Endothelial cell (in vitro differentiated cells): ENCODE measurements around the gene TSC2. TPM values are rescaled to one million over a fixed set of nuclear protein-coding genes. Genes with fewer than 3 reads are reported as not detected.
A peak's percentile ranks its signal among the peaks of the same experiment; 100 is the strongest.

Experiments
- DNase-seq: peaks from one replicate; pipeline ENCODE4 v3.0.0; 2021; ENCODE audit warnings: low spot score
- H3K27ac Mint-ChIP-seq: one replicate; pipeline ENCODE4 v1.8.0; 2021; ENCODE audit warnings: mixed read lengths, inconsistent platforms; ENCODE audit not compliant: unreplicated experiment
- H3K27me3 Mint-ChIP-seq: one replicate; pipeline ENCODE4 v1.8.0; 2021; ENCODE audit warnings: mild to moderate bottlenecking, moderate library complexity, mixed read lengths, inconsistent platforms; ENCODE audit not compliant: unreplicated experiment
- H3K36me3 Mint-ChIP-seq: one replicate; pipeline ENCODE4 v1.8.0; 2021; ENCODE audit warnings: mild to moderate bottlenecking, low read depth, mixed read lengths, inconsistent platforms; ENCODE audit not compliant: unreplicated experiment
- H3K4me1 Mint-ChIP-seq: one replicate; pipeline ENCODE4 v1.8.0; 2021; ENCODE audit warnings: mild to moderate bottlenecking, mixed read lengths, inconsistent platforms; ENCODE audit not compliant: unreplicated experiment
- H3K4me3 Mint-ChIP-seq: one replicate; pipeline ENCODE4 v1.8.0; 2021; ENCODE audit warnings: mild to moderate bottlenecking, mixed read lengths, inconsistent platforms; ENCODE audit not compliant: unreplicated experiment
- H3K9me3 Mint-ChIP-seq: one replicate; pipeline ENCODE4 v1.8.0; 2021; ENCODE audit warnings: mixed read lengths, inconsistent platforms; ENCODE audit not compliant: unreplicated experiment
- total RNA-seq: library from RNA; stranded (reverse); fragmentation: NEBNext Ultra II Directional; extraction: Animal tissue kit (Norgen Biotek cat#: 25700); gene quantifications from one replicate; pipeline ENCODE4 v1.2.1, GENCODE V29; 2021; ENCODE audit not compliant: unreplicated experiment
- TF ChIP-seq, protein P1 (sequence below): fragments of 200-600 bp; sonication (generic); IDR thresholded peaks from one replicate; pipeline ENCODE4 v1.5.0; 2021; ENCODE audit warnings: antibody characterized with exemption; ENCODE audit not compliant: unreplicated experiment

Gene TSC2
- total RNA-seq, 1 donor from 2014 or later, result 180 TPM

DNA sequence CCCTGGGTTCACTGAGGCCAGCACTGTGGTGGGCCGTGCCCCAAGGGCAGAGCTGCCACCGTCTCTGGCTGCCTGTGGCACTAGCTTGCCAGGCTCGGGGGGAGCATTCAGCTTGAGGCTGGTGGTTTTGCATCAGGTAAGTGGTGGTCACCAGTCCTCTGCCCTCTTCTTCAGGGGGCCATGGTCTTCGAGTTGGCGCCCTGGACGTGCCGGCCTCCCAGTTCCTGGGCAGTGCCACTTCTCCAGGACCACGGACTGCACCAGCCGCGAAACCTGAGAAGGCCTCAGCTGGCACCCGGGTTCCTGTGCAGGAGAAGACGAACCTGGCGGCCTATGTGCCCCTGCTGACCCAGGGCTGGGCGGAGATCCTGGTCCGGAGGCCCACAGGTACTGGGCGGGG is 32.2 kb downstream of the TSC2 start:
- no peak overlapping the region for H3K27ac Mint-ChIP-seq
- no peak for DNase-seq
- peaks cover 17% of the 10 kb centered on the region for H3K36me3 Mint-ChIP-seq
- H3K4me1 Mint-ChIP-seq, result peaks cover 3% of the 10 kb centered on the region
- TF ChIP-seq, protein P1, sequence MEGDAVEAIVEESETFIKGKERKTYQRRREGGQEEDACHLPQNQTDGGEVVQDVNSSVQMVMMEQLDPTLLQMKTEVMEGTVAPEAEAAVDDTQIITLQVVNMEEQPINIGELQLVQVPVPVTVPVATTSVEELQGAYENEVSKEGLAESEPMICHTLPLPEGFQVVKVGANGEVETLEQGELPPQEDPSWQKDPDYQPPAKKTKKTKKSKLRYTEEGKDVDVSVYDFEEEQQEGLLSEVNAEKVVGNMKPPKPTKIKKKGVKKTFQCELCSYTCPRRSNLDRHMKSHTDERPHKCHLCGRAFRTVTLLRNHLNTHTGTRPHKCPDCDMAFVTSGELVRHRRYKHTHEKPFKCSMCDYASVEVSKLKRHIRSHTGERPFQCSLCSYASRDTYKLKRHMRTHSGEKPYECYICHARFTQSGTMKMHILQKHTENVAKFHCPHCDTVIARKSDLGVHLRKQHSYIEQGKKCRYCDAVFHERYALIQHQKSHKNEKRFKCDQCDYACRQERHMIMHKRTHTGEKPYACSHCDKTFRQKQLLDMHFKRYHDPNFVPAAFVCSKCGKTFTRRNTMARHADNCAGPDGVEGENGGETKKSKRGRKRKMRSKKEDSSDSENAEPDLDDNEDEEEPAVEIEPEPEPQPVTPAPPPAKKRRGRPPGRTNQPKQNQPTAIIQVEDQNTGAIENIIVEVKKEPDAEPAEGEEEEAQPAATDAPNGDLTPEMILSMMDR, result no peak
- no peak overlapping the region for H3K4me3 Mint-ChIP-seq
- H3K27me3 Mint-ChIP-seq, result peaks cover 3% of the 10 kb centered on the region
- H3K9me3 Mint-ChIP-seq, result no peaks in the 10 kb centered on the region

DNA sequence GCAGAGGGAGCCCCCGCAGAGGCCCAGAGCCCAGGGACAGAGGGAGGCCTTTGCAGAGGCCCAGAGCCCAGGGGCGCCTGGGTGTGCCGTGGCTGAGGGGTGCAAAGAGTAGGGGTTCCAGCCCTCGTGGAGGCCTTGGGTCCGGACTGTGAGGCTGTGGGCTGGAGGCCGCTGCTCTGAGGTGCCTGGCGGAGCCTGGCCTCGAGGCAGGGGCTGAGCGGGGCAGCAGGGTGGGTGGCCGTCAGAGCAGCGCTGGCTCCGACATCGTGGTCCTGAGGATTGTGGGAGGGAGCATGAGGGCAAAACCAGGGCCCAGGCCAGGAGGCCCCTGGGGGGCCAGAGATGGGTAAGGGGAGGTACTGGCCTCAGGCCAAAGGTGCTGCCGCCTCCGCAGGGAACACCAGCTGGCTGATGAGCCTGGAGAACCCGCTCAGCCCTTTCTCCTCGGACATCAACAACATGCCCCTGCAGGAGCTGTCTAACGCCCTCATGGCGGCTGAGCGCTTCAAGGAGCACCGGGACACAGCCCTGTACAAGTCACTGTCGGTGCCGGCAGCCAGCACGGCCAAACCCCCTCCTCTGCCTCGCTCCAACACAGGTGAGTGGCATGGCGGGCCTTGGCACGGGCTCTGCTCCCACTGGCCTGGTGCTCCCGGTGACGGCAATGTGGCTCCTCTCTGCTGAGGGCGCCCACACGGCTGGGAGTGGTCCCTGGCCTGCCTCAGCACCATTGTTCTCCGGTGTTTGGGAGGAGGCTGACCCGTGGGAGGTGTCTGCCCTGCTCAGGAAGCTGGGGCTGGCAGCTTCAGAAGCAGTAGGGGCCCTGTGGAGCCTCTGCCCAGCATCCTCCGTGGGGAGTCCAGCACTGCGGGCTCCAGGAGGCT is 33.7 kb downstream of the TSC2 start:
- peaks cover 3% of the 10 kb centered on the region for H3K27me3 Mint-ChIP-seq
- DNase-seq, result no peak
- peaks cover 17% of the 10 kb centered on the region for H3K36me3 Mint-ChIP-seq
- no peak overlapping the region for H3K4me3 Mint-ChIP-seq
- no peak overlapping the region for H3K27ac Mint-ChIP-seq
- TF ChIP-seq, protein P1, result no peak
- no peaks in the 10 kb centered on the region for H3K9me3 Mint-ChIP-seq
- peaks cover 3% of the 10 kb centered on the region for H3K4me1 Mint-ChIP-seq

DNA sequence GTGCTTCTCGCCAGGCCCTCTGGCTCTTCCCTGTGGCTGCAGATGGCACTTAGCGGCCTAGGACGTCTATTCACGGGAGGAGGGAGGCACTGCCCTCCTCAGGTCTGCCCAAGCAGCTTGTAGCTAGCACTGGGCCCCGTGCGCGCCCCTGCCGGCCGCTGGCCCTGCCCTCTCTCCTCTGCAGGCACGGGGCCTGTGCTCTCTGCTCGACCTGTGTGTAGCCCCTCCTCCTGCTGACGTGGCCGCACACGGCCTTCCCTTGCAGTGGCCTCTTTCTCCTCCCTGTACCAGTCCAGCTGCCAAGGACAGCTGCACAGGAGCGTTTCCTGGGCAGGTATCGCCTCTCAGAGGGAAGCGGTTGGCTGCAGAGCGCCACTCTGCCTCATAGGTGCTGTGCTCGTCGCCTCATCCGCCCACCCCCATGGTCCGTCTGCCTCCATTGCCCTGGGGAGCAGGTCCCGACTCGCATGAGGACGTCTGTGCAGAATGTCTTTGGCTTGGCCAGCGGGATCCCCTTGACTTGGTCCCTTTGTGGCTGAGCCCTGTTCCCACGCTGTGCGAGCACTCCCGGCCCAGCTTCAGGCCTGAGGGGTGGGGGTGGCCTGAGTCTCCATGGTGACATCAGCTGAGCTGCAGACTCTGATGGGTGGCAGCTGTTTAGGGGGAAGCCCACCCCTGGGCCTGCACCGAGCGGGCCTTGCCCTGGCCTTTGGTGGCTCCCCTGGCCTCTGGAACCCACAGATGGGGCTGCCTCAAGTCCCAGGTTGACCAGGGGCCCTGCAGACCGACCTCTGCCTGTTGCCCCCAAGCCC is 34.6 kb downstream of the TSC2 start:
- DNase-seq, result no peak
- Mint-ChIP-seq H3K27ac (no peak overlapping the region), H3K4me3 (no peak overlapping the region), H3K4me1 (peaks cover 3% of the 10 kb centered on the region), H3K27me3 (peaks cover 3% of the 10 kb centered on the region), H3K36me3 (peaks cover 10% of the 10 kb centered on the region), H3K9me3 (no peaks in the 10 kb centered on the region)
- TF ChIP-seq, protein P1, result no peak

DNA sequence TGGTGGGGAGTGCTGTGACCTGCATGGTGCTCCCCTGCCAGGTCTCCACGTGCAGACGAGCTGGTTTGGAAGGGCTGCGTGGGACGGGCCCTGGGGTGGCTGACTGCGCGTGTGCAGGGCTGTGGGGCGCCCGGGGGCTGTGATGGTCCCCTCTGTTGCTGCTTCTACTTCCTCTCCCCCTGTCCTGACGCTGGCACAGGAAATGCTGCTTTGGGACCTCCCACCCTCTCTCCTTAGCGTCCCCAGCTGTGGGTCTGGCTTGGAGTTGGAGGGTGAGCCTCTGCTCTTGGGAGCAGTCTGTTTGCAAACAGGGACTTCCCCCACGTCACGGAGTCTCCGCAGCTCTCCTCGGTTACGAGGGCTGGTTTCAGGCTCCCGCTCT is 35.2 kb downstream of the TSC2 start:
- Mint-ChIP-seq H3K4me1 (peaks cover 3% of the 10 kb centered on the region), H3K36me3 (peaks cover 9% of the 10 kb centered on the region), H3K27me3 (peaks cover 5% of the 10 kb centered on the region), H3K27ac (no peak overlapping the region), H3K4me3 (peak overlapping the region; percentile 59), H3K9me3 (no peaks in the 10 kb centered on the region)
- TF ChIP-seq, protein P1, result no peak
- DNase-seq, result no peak
